H9 (cell line): ENCODE results near the gene CCDC33. TPM values are rescaled to one million over a fixed set of nuclear protein-coding genes. Genes with fewer than 3 reads are reported as not detected.

Source experiments
- DNase-seq: peaks from one replicate; pipeline ENCODE4 v3.0.0-alpha.2; 2017
- H2AFZ ChIP-seq: one replicate; pipeline ENCODE4 v1.6.1; 2013; ENCODE audit warnings: mild to moderate bottlenecking, low read length, control low read depth, moderate library complexity
- H2AK5ac ChIP-seq: 2 replicates; pipeline ENCODE4 v1.6.1; 2013; ENCODE audit warnings: low read length, control low read depth, mixed read lengths; ENCODE audit not compliant: insufficient read length
- H2BK120ac ChIP-seq: one replicate; pipeline ENCODE4 v1.6.1; 2013; ENCODE audit warnings: low read depth, mild to moderate bottlenecking, low read length, control low read depth, inconsistent platforms; ENCODE audit not compliant: poor library complexity, severe bottlenecking
- H2BK12ac ChIP-seq: 2 replicates; pipeline ENCODE4 v1.6.1; 2013; ENCODE audit warnings: low read length, control low read depth, mixed read lengths, low read depth; ENCODE audit not compliant: insufficient read length
- H2BK15ac ChIP-seq: 2 replicates; pipeline ENCODE4 v1.6.1; 2013; ENCODE audit warnings: low read depth, low read length, control low read depth
- H2BK20ac ChIP-seq: one replicate; pipeline ENCODE4 v1.6.1; 2013; ENCODE audit warnings: low read depth, mild to moderate bottlenecking, low read length, control low read depth, inconsistent platforms; ENCODE audit not compliant: poor library complexity, severe bottlenecking
- H2BK5ac ChIP-seq: 2 replicates; pipeline ENCODE4 v1.6.1; 2013; ENCODE audit warnings: low read length, control low read depth, mixed read lengths; ENCODE audit not compliant: insufficient read length
- H3K14ac ChIP-seq: 2 replicates; pipeline ENCODE4 v1.6.1; 2013; ENCODE audit warnings: low read length, control low read depth; ENCODE audit not compliant: insufficient read depth
- H3K18ac ChIP-seq: 2 replicates; pipeline ENCODE4 v1.6.1; 2013; ENCODE audit warnings: low read depth, mild to moderate bottlenecking, mixed read lengths, low read length, control low read depth; ENCODE audit not compliant: insufficient read length
- H3K23ac ChIP-seq: 2 replicates; pipeline ENCODE4 v1.6.1; 2013; ENCODE audit warnings: low read length, control low read depth, mixed read lengths, low read depth; ENCODE audit not compliant: insufficient read length
- H3K23me2 ChIP-seq: 2 replicates; pipeline ENCODE4 v1.6.1; 2013; ENCODE audit warnings: low read depth, mild to moderate bottlenecking, mixed read lengths, low read length, control low read depth; ENCODE audit not compliant: insufficient read length, poor library complexity, severe bottlenecking
- H3K27ac ChIP-seq: 2 replicates; pipeline ENCODE4 v1.5.1; 2013; ENCODE audit warnings: low read length, control low read depth, mixed read lengths, low read depth; ENCODE audit not compliant: insufficient read length
- H3K27me3 ChIP-seq: 2 replicates; pipeline ENCODE4 v1.6.1; 2013; ENCODE audit warnings: low read length, control low read depth, inconsistent platforms; ENCODE audit not compliant: insufficient read depth
- H3K4ac ChIP-seq: 2 replicates; pipeline ENCODE4 v1.6.1; 2013; ENCODE audit warnings: low read depth, mild to moderate bottlenecking, control low read depth, inconsistent platforms, low read length, moderate library complexity
- H3K4me1 ChIP-seq: 2 replicates; pipeline ENCODE4 v1.6.1; 2013; ENCODE audit warnings: low read length, control low read depth, inconsistent platforms; ENCODE audit not compliant: insufficient read depth
- H3K4me2 ChIP-seq: 2 replicates; pipeline ENCODE4 v1.6.1; 2013; ENCODE audit warnings: low read length, control low read depth, mixed read lengths; ENCODE audit not compliant: insufficient read length, insufficient read depth
- H3K56ac ChIP-seq: 2 replicates; pipeline ENCODE4 v1.6.1; 2013; ENCODE audit warnings: low read depth, mild to moderate bottlenecking, mixed read lengths, low read length, control low read depth; ENCODE audit not compliant: insufficient read length
- H3K79me1 ChIP-seq: 2 replicates; pipeline ENCODE4 v1.6.1; 2013; ENCODE audit warnings: low read depth, mild to moderate bottlenecking, moderate library complexity, low read length, control low read depth, inconsistent platforms; ENCODE audit not compliant: insufficient read depth, poor library complexity, severe bottlenecking
- H3K79me2 ChIP-seq: 2 replicates; pipeline ENCODE4 v1.6.1; 2013; ENCODE audit warnings: low read length, control low read depth, inconsistent platforms; ENCODE audit not compliant: insufficient read depth
- H3K9ac ChIP-seq: 2 replicates; pipeline ENCODE4 v1.6.1; 2013; ENCODE audit warnings: low read length, control low read depth, mixed read lengths; ENCODE audit not compliant: insufficient read length; ENCODE audit errors: extremely low read depth
- H3K9me3 ChIP-seq: one replicate; pipeline ENCODE4 v1.6.1; 2013; ENCODE audit warnings: low read depth, low read length, inconsistent platforms; ENCODE audit not compliant: control insufficient read depth
- H3T11ph ChIP-seq: one replicate; pipeline ENCODE4 v1.6.1; 2013; ENCODE audit warnings: mild to moderate bottlenecking, low read length, control low read depth, inconsistent platforms
- H4K20me1 ChIP-seq: one replicate; pipeline ENCODE4 v1.6.1; 2013; ENCODE audit not compliant: control insufficient read depth, insufficient read length, insufficient read depth
- H4K5ac ChIP-seq: 2 replicates; pipeline ENCODE4 v1.6.1; 2013; ENCODE audit warnings: low read depth, mild to moderate bottlenecking, mixed read lengths, low read length, control low read depth; ENCODE audit not compliant: insufficient read length
- H4K8ac ChIP-seq: replicated peaks from 2 replicates; pipeline ENCODE4 v1.6.1; 2013; ENCODE audit warnings: low read length, control low read depth, mixed read lengths, low read depth; ENCODE audit not compliant: insufficient read length
- H4K91ac ChIP-seq: 2 replicates; pipeline ENCODE4 v1.6.1; 2013; ENCODE audit warnings: low read depth, mild to moderate bottlenecking, moderate library complexity, mixed read lengths, low read length, control low read depth; ENCODE audit not compliant: insufficient read length
- H3K27ac Mint-ChIP-seq, 3 experiments: 2 replicates in 2 of 3; 3 replicates in 1 of 3; pipeline ENCODE4 v1.8.0; 2020 to 2021; ENCODE audit warnings: mixed read lengths in 3 of 3, mild to moderate bottlenecking in 1 of 3, moderate library complexity in 1 of 3
- H3K27me3 Mint-ChIP-seq: 2 replicates; pipeline ENCODE4 v1.8.0; 2021; ENCODE audit warnings: low read depth, mild to moderate bottlenecking, moderate library complexity, mixed read lengths
- H3K36me3 Mint-ChIP-seq, 3 experiments: 2 replicates in 2 of 3; 3 replicates in 1 of 3; pipeline ENCODE4 v1.8.0; 2020 to 2021; ENCODE audit warnings: low read depth in 3 of 3, mixed read lengths in 3 of 3; ENCODE audit not compliant: insufficient read depth in 1 of 3
- H3K4me1 Mint-ChIP-seq, 2 experiments: 2 replicates each; pipeline ENCODE4 v1.8.0; 2020; ENCODE audit warnings: mixed read lengths in 2 of 2
- H3K4me3 Mint-ChIP-seq, 2 experiments: 2 replicates in 1 of 2; 3 replicates in 1 of 2; pipeline ENCODE4 v1.8.0; 2020 to 2021; ENCODE audit warnings: mild to moderate bottlenecking in 2 of 2, mixed read lengths in 2 of 2, moderate library complexity in 1 of 2
- H3K9me3 Mint-ChIP-seq, 2 experiments: 2 replicates in 1 of 2; 3 replicates in 1 of 2; pipeline ENCODE4 v1.8.0; 2020; ENCODE audit warnings: mild to moderate bottlenecking in 2 of 2, mixed read lengths in 2 of 2, moderate library complexity in 1 of 2
- CTCF ChIP-seq: fragments of 200-600 bp; sonication (generic); conservative IDR thresholded peaks from 3 replicates; pipeline ENCODE4 v1.8.0; 2021; ENCODE audit warnings: antibody characterized with exemption, mild to moderate bottlenecking
- WGBS: extraction: QIAGEN DNeasy Blood & Tissue Kit; methylation state at CpG from one replicate; pipeline ENCODE4 v1.1.7; 2013; ENCODE audit warnings: missing lambda C conversion rate, low lambda C conversion rate, mixed read lengths; ENCODE audit not compliant: insufficient read length; ENCODE audit errors: extremely low coverage; 5-methylcytosine and 5-hydroxymethylcytosine counted together
- total RNA-seq: library from RNA; stranded (reverse); gene quantifications from 2 replicates; pipeline ENCODE4 v1.2.1, GENCODE V29; 2021

Gene CCDC33
- total RNA-seq, 1 experiment from 2014 or later: 4.6 TPM

GRCh38 chr15:74340150-74340549, 104.0 kb downstream of the CCDC33 start:
- Mint-ChIP-seq H3K9me3 (no peaks in the 10 kb centered on the region; a peak in 1 of 5 replicates), H3K4me1 (no peaks in the 10 kb centered on the region), H3K27me3 (peaks cover 12% of the 10 kb centered on the region), H3K36me3 (peaks cover 0 to 2% (median 0%) of the 10 kb centered on the region in 3 experiments; a peak in 1 of 7 replicates), H3K4me3 (no peak overlapping the region), H3K27ac (no peak overlapping the region)
- H2BK15ac ChIP-seq: no peak overlapping the region
- H3K56ac ChIP-seq: no peak overlapping the region
- no peaks in the 10 kb centered on the region for H3K79me1 ChIP-seq
- no peak for TF ChIP-seq CTCF
- no peaks in the 10 kb centered on the region for H3K23me2 ChIP-seq
- no peaks in the 10 kb centered on the region for H3K9me3 ChIP-seq
- no peak for DNase-seq
- no peak overlapping the region for H4K91ac ChIP-seq
- H4K5ac ChIP-seq: no peak overlapping the region
- no peaks in the 10 kb centered on the region for H3K27me3 ChIP-seq
- WGBS: no CpG with 5 or more reads among the region's 4 CpGs
- no peak overlapping the region for H3K4me2 ChIP-seq
- no peak overlapping the region for H2BK12ac ChIP-seq
- no peaks in the 10 kb centered on the region; the same call in 1 of the 2 replicates for H3K4me1 ChIP-seq
- no peak overlapping the region for H2AK5ac ChIP-seq
- no peak overlapping the region for H3K14ac ChIP-seq
- no peak overlapping the region for H3K27ac ChIP-seq
- H2BK5ac ChIP-seq: no peak overlapping the region
- no peak overlapping the region for H3K4ac ChIP-seq
- no peaks in the 10 kb centered on the region for H3K79me2 ChIP-seq
- no peak overlapping the region for H2BK20ac ChIP-seq
- H4K20me1 ChIP-seq: no peaks in the 10 kb centered on the region
- H4K8ac ChIP-seq: no peak overlapping the region
- H2BK120ac ChIP-seq: no peak overlapping the region
- H2AFZ ChIP-seq: no peak overlapping the region
- no peak overlapping the region for H3K23ac ChIP-seq
- no peak overlapping the region for H3K18ac ChIP-seq
- no peak overlapping the region for H3T11ph ChIP-seq
- H3K9ac ChIP-seq: no peak overlapping the region
